Subcutaneous adipose tissue (tissue), 4 donors: ENCODE data around the gene SAMD4B. TPM values are rescaled to one million over a fixed set of nuclear protein-coding genes. Genes with fewer than 3 reads are reported as not detected.

Experiments
- total RNA-seq, 4 donors: library from RNA; depleted of rRNA; stranded (reverse); fragments of >200 nt; gene quantifications; one replicate each; pipeline ENCODE4 v1.1.0, GENCODE V29; 2016
- TF ChIP-seq, protein P1 (sequence below): fragments of 450-650 bp; IDR thresholded peaks from one replicate; pipeline ENCODE4 v1.5.1; 2016; ENCODE audit warnings: low read depth, mild to moderate bottlenecking, control low read depth, antibody characterized with exemption, moderate library complexity

Gene SAMD4B
- total RNA-seq, 4 donors from 2014 or later = 45.9 to 83.8 (median 49.4) TPM

DNA sequence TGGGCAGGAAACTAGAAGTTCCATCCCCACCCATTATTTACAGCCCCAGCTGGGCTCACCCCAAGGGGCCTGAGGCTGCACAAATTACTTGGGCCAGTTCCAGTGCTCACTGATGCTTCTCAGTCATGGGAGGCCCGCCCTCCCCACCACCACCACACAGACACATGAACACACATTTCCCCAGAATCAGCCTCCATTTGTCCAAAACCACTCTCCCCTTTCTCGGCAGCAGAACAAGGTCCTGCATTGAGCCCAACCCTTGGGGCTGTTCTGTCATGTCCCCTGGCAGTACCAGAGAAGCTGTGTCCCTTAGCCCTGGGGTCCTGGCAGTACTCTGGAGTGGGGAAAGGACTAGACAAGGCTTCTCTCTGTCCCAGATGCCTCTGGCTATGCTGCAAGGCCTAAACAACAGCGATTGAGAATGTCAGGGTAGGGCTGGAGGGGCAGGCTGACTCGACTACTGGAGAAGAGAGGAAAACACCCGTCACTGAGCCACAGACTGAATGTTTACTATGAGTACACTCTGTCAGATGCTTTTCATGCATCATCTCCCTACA, 21.8 kb downstream of the SAMD4B start:
- TF ChIP-seq, protein P1, sequence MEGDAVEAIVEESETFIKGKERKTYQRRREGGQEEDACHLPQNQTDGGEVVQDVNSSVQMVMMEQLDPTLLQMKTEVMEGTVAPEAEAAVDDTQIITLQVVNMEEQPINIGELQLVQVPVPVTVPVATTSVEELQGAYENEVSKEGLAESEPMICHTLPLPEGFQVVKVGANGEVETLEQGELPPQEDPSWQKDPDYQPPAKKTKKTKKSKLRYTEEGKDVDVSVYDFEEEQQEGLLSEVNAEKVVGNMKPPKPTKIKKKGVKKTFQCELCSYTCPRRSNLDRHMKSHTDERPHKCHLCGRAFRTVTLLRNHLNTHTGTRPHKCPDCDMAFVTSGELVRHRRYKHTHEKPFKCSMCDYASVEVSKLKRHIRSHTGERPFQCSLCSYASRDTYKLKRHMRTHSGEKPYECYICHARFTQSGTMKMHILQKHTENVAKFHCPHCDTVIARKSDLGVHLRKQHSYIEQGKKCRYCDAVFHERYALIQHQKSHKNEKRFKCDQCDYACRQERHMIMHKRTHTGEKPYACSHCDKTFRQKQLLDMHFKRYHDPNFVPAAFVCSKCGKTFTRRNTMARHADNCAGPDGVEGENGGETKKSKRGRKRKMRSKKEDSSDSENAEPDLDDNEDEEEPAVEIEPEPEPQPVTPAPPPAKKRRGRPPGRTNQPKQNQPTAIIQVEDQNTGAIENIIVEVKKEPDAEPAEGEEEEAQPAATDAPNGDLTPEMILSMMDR = no peak

DNA sequence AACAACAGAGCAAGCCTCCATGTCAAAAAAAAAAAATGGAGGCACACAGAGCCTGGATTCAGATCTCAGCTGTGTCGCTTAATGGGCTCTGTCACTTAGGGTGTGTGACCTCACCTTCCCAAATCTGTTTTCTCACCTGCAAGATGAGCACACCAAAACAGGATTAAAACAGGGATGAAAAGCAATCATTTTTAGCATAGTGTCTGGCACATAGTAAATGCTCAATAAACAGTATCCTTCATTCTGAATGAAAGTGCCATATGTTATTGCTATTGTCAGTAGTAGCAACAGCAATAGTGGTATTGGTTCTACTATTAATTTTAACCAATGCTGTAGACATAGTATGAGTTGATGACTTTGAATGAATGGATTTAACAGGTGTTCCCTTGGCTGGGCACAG, 23.3 kb downstream of the SAMD4B start:
- TF ChIP-seq, protein P1 = no peak

DNA sequence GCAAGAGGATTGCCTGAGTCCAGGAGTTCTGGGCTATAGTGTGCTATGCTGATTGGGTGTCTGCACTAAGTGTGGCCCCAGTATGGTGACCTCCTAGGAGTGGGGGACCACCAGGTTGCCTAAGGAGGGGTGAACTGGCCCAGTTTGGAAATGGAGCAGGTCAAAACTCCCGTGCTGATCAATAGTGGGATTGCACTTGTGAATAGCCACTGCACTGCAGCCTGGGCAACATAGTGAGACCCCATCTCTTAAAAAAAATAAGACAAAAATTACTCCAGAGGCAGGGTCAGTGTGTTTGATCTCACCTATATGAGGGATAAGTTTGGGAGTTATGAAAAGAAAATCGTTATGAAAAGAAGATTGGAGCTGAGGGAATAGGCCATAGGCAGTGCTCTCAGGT, 27.0 kb downstream of the SAMD4B start:
- TF ChIP-seq, protein P1 = no peak

DNA sequence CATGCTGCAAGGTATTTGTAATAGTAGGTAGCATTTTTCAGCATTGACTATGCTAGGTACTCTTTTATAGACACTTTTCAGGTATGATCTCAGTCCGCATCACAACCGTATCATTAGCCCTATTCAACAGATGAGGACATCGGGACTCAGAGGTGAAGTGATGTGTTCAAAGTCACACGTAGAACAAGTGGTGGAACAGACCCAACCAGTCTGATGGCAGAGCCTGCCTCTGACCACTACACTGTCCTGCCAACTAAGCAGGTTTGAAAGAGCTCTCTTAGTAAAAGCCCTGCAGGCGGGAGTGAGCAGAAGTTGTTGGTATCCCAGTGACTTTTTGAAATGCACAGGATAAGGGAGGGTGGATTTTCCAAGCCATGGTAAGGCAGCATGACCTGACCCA, 28.5 kb downstream of the SAMD4B start:
- TF ChIP-seq, protein P1 = no peak

DNA sequence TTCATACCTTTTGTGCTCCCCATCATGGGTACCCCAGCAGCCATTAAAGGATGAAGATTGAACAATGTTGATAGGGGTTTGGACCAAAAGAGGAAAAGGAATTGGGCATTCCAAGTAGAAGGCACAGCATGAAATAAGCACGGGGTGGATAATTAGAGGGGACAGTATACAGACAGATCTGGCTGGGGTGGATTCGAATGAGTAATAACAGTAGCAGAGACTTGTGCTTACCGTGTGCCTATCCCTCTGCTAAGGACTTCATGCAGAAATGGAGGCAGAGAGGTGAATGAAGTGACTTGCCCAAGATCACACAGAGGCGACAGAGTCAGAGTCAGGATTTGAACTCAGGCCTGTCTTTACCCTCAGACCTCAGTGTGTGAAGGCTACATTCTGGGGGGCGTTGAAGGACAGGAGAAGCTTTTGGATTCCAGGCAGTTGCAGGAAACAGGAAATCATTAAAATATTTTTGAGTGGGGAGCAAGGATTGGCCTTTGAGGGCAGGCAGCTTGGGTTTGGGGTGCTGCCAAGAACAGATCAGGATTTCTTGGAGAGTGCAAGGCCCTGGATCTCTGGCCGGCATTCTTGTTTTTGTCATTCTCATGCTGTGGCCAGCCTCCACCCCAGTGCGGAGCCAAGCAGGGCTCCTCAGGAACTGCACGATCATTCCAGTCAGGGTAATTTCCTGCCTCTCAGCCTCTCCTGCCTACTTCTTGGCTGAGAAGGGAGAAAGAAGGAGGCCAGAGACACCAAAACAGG, 30.0 kb downstream of the SAMD4B start:
- TF ChIP-seq, protein P1 = no peak

DNA sequence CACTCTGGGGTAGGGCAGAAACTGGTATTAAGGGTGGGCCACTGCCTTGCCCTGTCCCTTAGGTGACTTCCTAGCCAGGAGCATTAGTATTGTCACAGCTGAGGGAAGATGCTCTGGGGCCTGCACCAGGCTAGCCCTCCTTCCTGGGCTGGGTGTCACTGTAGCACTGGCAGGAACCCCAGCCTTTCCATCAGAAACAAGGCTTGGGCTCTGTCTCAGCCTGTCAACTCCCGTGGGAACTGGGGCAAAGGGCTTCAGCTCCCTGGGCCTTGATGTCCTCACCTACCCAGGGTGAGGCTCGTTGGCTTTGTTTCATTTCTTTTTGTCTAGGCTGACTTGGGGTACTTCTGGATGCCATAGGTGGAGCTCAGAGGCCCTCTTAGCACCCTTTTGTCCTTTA, 30.7 kb downstream of the SAMD4B start:
- TF ChIP-seq, protein P1 = no peak

DNA sequence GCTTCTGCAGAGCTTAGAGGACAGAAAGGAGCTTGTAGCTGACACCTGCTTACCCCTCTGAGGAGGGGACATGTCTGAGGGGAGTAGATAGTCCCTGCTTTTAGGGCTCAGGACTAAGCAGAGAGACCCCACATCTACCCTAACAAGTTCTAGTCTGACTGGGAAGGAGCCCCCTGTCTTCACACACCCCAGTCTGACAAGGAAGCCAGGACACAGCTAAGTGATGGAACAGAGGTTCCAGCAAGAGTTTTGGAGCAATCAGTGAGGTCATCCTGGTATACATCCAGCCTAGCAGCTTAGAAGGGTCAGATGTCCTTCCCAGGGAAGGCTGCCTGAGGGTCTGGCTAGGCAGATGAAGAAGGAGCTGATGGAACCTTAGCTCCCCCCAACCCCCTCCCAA, 33.7 kb downstream of the SAMD4B start:
- TF ChIP-seq, protein P1 = no peak
